Upper lobe of left lung (tissue), 6 donors: ENCODE data around the gene PUDP. TPM values are rescaled to one million over a fixed set of nuclear protein-coding genes. Genes with fewer than 3 reads are reported as not detected.

Experiments used
- ATAC-seq, 2 donors: fragments of 200-7000 bp; cut with Tn5 transposase; one replicate each; pipeline ENCODE4 v1.9.1; 2022; ENCODE audit warnings: mild to moderate bottlenecking in 2 of 2, moderate library complexity in 2 of 2; ENCODE audit not compliant: low FRiP score in 2 of 2
- DNase-seq, 2 donors: peaks; one replicate each; pipeline ENCODE4 v3.0.0-alpha.2; 2019 to 2020
- H3K27ac ChIP-seq, 4 donors: fragments of 200-600 bp; sonication (generic); one replicate each; pipeline ENCODE4 v1.5.1; 2016 to 2019
- H3K27me3 ChIP-seq, 4 donors: fragments of 200-600 bp; sonication (generic); one replicate each; pipeline ENCODE4 v1.5.1; 2017 to 2019
- H3K36me3 ChIP-seq, 4 donors: fragments of 200-600 bp; sonication (generic); one replicate each; pipeline ENCODE4 v1.5.1; 2016 to 2019
- H3K4me1 ChIP-seq, 4 donors: fragments of 200-600 bp; sonication (generic); one replicate each; pipeline ENCODE4 v1.5.1; 2018 to 2019
- H3K4me3 ChIP-seq, 4 donors: fragments of 200-600 bp; sonication (generic); one replicate each; pipeline ENCODE4 v1.5.1; 2017 to 2019; ENCODE audit warnings: mild to moderate bottlenecking in 2 of 4, moderate library complexity in 1 of 4
- H3K9me3 ChIP-seq, 4 donors: fragments of 200-600 bp; sonication (generic); one replicate each; pipeline ENCODE4 v1.5.1; 2018 to 2019
- EP300 ChIP-seq, 4 donors: sonication (generic); formaldehyde crosslinking; IDR thresholded peaks; one replicate each; pipeline ENCODE4 v1.5.1; 2017; ENCODE audit warnings: antibody characterized with exemption in 4 of 4, control low read depth in 2 of 4
- POLR2A ChIP-seq, 4 donors: fragments of 450-650 bp; IDR thresholded peaks; one replicate each; pipeline ENCODE4 v1.5.1; 2016 to 2017; ENCODE audit warnings: antibody characterized with exemption in 4 of 4, mild to moderate bottlenecking in 2 of 4
- POLR2AphosphoS5 ChIP-seq, 2 donors: sonication (generic); formaldehyde crosslinking; IDR thresholded peaks; one replicate each; pipeline ENCODE4 v1.5.1; 2017; ENCODE audit warnings: antibody characterized with exemption in 2 of 2
- WGBS, 2 donors: methylation state at CpG; one replicate each; pipeline ENCODE4 v1.1.5; 2017 to 2018; 5-methylcytosine and 5-hydroxymethylcytosine counted together
- total RNA-seq, 6 donors: library from RNA; depleted of rRNA in 4 of 6; stranded (reverse); fragments of >200 nt in 4 of 6; gene quantifications; one replicate each; pipeline versions ENCODE4 v1.1.0 to v1.2.1, GENCODE V29; 2016 to 2021
- TF ChIP-seq, protein P1 (sequence below), 6 experiments: fragments of 450-650 bp in 4 of 6; fragments of 200-600 bp in 2 of 6; sonication (generic) in 2 of 6; IDR thresholded peaks; one replicate each; pipeline ENCODE4 v1.5.1; 2016 to 2019; ENCODE audit warnings: antibody characterized with exemption in 6 of 6
- donor health status: DM: no; HTN: no; CAD: no; lungs with moderate emphysema.
- donor health status: DM: no; HTN: yes; CAD: no; lungs with severe emphysema.

The PUDP gene
- total RNA-seq, 6 donors from 2014 or later, result 15.0 to 48.2 (median 25.8) TPM

DNA sequence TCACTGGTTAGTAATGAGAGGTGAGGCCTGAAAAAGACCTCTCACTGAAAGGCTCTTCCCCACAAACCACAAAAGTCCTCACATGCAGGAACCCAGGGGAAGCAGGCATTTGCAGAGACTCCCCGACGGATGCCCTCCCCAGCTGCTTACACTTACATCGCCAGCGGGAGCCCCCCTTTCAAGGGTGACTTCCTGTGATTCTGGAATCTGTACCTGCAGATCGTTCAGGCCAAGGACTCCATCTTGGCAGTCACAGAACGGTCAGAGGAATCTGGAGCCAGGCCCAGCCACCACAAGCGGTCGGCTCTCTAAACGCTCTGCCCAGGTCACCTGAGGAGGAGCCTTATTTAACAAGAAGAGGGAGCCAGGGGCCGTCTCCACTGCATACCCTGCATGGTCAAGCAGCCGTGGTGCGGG, 71.7 kb downstream of the PUDP start:
- DNase-seq, result no peak

DNA sequence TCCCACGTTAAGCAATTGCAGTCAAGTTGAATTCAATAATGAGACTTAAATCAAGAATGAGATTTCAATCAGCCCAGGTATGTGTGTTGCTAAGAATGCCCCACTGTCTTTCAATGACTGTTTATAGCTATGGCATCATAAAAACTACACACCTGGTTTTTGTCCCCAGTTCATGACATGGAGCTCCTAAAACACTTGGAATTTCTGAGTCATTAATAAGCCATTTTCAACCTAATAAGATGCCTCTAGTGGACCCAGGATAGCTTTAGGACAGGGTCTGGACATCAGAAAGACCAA, 73.1 kb downstream of the PUDP start:
- TF ChIP-seq POLR2A (IDR thresholded peaks at IDR 0.05), result no peak
- no peak for TF ChIP-seq EP300 (IDR thresholded peaks at IDR 0.05)
- no peak for TF ChIP-seq POLR2AphosphoS5 (IDR thresholded peaks at IDR 0.05)
- TF ChIP-seq, protein P1, sequence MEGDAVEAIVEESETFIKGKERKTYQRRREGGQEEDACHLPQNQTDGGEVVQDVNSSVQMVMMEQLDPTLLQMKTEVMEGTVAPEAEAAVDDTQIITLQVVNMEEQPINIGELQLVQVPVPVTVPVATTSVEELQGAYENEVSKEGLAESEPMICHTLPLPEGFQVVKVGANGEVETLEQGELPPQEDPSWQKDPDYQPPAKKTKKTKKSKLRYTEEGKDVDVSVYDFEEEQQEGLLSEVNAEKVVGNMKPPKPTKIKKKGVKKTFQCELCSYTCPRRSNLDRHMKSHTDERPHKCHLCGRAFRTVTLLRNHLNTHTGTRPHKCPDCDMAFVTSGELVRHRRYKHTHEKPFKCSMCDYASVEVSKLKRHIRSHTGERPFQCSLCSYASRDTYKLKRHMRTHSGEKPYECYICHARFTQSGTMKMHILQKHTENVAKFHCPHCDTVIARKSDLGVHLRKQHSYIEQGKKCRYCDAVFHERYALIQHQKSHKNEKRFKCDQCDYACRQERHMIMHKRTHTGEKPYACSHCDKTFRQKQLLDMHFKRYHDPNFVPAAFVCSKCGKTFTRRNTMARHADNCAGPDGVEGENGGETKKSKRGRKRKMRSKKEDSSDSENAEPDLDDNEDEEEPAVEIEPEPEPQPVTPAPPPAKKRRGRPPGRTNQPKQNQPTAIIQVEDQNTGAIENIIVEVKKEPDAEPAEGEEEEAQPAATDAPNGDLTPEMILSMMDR (IDR thresholded peaks at IDR 0.05), result no peak
- peaks cover 0 to 20% (median 9%) of the 10 kb centered on the region in 4 donors for H3K36me3 ChIP-seq
- H3K27ac ChIP-seq, result no peak overlapping the region
- no peaks in the 10 kb centered on the region for H3K27me3 ChIP-seq
- H3K4me3 ChIP-seq, result no peak overlapping the region
- no peak for ATAC-seq
- H3K9me3 ChIP-seq, result no peaks in the 10 kb centered on the region
- H3K4me1 ChIP-seq, result peaks cover 0 to 4% (median 0%) of the 10 kb centered on the region in 4 donors
- 50 to 89% methylated on average over 1 of the region's 1 CpG for WGBS, 2 donors
- DNase-seq, result no peak

More for the DNA sequence above, 71.7 kb downstream of the PUDP start:
- H3K4me1 ChIP-seq, result peaks cover 0 to 4% (median 0%) of the 10 kb centered on the region in 4 donors
- H3K4me3 ChIP-seq, result no peak overlapping the region
- TF ChIP-seq POLR2AphosphoS5 (IDR thresholded peaks at IDR 0.05), result no peak
- TF ChIP-seq, protein P1 (IDR thresholded peaks at IDR 0.05), result no peak
- TF ChIP-seq POLR2A (IDR thresholded peaks at IDR 0.05), result no peak
- no peak for TF ChIP-seq EP300 (IDR thresholded peaks at IDR 0.05)
- no peak overlapping the region for H3K27ac ChIP-seq
- no peaks in the 10 kb centered on the region for H3K9me3 ChIP-seq
- peaks cover 0 to 20% (median 9%) of the 10 kb centered on the region in 4 donors for H3K36me3 ChIP-seq
- ATAC-seq, result no peak
- no peaks in the 10 kb centered on the region for H3K27me3 ChIP-seq
- 90% methylated on average over 12 of the region's 12 CpGs; no CpG with 5 or more reads in 1 of the 2 donors for WGBS, 2 donors

DNA sequence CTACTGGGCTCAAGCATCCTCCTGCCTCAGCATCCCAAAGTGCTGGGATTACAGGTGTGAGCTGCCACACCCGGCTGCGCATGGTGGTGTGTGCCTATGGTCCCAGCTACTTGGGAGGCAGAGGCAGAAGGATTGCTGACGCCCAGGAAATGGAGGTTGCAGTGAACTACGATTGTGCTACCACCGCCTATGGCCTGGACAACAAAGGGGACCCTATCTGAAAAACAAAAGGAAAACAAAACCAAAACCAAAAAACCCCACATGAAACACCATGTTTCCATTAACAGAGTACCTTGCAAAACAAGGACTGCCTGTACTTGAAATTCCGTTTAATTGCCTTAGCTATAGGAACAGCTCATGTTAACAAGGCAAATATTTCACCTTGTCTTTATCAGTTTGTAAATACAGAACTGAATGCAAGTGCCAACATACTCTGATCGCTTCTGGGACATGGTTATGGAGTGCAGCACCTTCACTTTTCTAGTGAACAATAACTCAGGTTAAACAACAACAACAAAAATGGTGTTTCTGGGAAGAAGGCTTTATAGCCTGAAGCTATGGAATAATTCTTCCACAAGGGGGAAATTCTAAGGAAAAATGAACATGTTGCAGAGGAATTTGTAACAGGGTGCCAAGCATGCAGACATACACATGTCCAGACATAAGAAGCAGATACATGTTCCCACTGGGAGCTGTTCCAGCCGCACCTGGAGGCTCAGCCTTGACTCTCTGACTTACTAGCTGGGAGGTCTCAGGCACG, 73.6 kb downstream of the PUDP start:
- Histone ChIP-seq H3K9me3 (no peaks in the 10 kb centered on the region), H3K4me1 (peaks cover 0 to 4% (median 0%) of the 10 kb centered on the region in 4 donors), H3K27me3 (no peaks in the 10 kb centered on the region), H3K4me3 (no peak overlapping the region), H3K36me3 (peaks cover 0 to 20% (median 9%) of the 10 kb centered on the region in 4 donors), H3K27ac (no peak overlapping the region)
- TF ChIP-seq, protein P1 (IDR thresholded peaks at IDR 0.05), result no peak
- no peak for TF ChIP-seq EP300 (IDR thresholded peaks at IDR 0.05)
- TF ChIP-seq POLR2A (IDR thresholded peaks at IDR 0.05), result no peak
- TF ChIP-seq POLR2AphosphoS5 (IDR thresholded peaks at IDR 0.05), result no peak
- DNase-seq, result no peak
- ATAC-seq, result no peak
- WGBS, 2 donors, result 78 to 79% methylated on average over 7 to 9 of the region's 9 CpGs

DNA sequence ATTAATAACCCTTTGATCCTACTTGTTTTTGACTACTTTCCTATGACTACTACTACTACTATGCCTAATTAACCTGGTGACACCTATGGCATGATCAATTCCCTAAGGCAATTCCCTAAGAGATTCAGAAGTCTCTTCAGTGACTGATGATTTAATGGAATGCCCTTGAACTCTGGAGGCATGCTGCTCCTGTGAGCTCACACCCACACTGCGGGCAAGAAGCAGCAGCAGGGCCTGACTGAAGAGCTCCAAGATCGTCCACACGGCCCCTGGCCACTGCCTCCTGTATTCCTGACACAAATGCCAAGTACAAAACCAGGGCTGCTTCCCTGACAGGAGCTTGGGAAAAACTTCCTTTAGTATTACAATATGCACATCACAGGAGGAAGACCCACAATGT, 74.6 kb downstream of the PUDP start:
- TF ChIP-seq EP300 (IDR thresholded peaks at IDR 0.05) (no peak), POLR2AphosphoS5 (IDR thresholded peaks at IDR 0.05) (no peak), POLR2A (IDR thresholded peaks at IDR 0.05) (no peak)
- TF ChIP-seq, protein P1 (IDR thresholded peaks at IDR 0.05), result no peak
- Histone ChIP-seq H3K36me3 (peaks cover 0 to 20% (median 9%) of the 10 kb centered on the region in 4 donors), H3K4me3 (no peak overlapping the region), H3K4me1 (peaks cover 0 to 4% (median 0%) of the 10 kb centered on the region in 4 donors), H3K27ac (no peak overlapping the region), H3K27me3 (no peaks in the 10 kb centered on the region), H3K9me3 (no peaks in the 10 kb centered on the region)
- ATAC-seq (no peak), DNase-seq (no peak)
- 60 to 95% methylated on average over 1 to 3 of the region's 3 CpGs for WGBS, 2 donors

DNA sequence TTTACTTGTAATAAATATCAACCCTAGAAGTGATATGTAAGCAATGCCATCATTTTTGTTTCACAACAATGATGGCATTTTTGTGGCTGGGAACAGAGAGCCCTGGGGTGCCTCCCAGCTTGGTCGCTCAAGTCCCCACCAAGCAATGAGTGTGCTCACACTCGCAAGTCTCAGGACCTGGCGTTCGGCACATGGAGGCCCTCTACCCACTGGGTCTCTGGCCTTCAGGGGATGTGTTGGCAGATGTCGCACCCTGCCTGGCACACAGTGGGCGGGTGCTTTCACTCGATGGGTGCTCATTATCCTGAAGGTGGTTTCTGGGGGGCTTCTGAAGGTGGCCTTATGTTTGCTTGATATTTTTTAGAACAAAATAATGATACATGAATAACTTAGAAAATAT, 75.1 kb downstream of the PUDP start:
- ATAC-seq, result no peak
- no peak overlapping the region for H3K27ac ChIP-seq
- H3K4me1 ChIP-seq, result peaks cover 0 to 4% (median 0%) of the 10 kb centered on the region in 4 donors
- whole genome bisulfite sequencing, 2 donors, result 94 to 95% methylated on average over 4 to 7 of the region's 7 CpGs
- no peaks in the 10 kb centered on the region for H3K27me3 ChIP-seq
- no peaks in the 10 kb centered on the region for H3K9me3 ChIP-seq
- H3K36me3 ChIP-seq, result peaks cover 0 to 23% (median 9%) of the 10 kb centered on the region in 4 donors
- TF ChIP-seq POLR2AphosphoS5 (IDR thresholded peaks at IDR 0.05), result no peak
- TF ChIP-seq POLR2A (IDR thresholded peaks at IDR 0.05), result no peak
- TF ChIP-seq EP300 (IDR thresholded peaks at IDR 0.05), result no peak
- DNase-seq, result no peak
- no peak overlapping the region for H3K4me3 ChIP-seq
